COR-L47 (cell line): ENCODE results near the gene CC2D2A.
"Not testable (repeated sequence)": the region's sequence is repeated elsewhere in the genome, so short reads cannot be mapped to it uniquely, and the experiment has no call there.

Source experiments
- DNase-seq: peaks from one replicate; lab custom pipeline; 2025; lab: John Stamatoyannopoulos, UW

The CC2D2A gene

GRCh38 chr4:15516494-15516893 is 46.8 kb downstream of the CC2D2A start:
- DNase-seq: no peak

- not testable (repeated sequence) for DNase-seq
Measured at GRCh38 chr4:15517681-15518080, 48.0 kb downstream of the CC2D2A start.

GRCh38 chr4:15521442-15522039 is 51.9 kb downstream of the CC2D2A start:
- no peak for DNase-seq

- no peak for DNase-seq
Measured at GRCh38 chr4:15525080-15525479, 55.4 kb downstream of the CC2D2A start.

GRCh38 chr4:15526924-15527592 is 57.4 kb downstream of the CC2D2A start:
- DNase-seq: no peak

GRCh38 chr4:15531792-15532191 is 62.1 kb downstream of the CC2D2A start:
- no peak for DNase-seq

- DNase-seq: no peak
Measured at GRCh38 chr4:15533817-15534216, 64.1 kb downstream of the CC2D2A start.

GRCh38 chr4:15535599-15535998 is 65.9 kb downstream of the CC2D2A start:
- DNase-seq: no peak

- no peak for DNase-seq
Measured at GRCh38 chr4:15536552-15537499, 67.1 kb downstream of the CC2D2A start.

- no peak for DNase-seq
Measured at GRCh38 chr4:15541941-15542340, 72.3 kb downstream of the CC2D2A start.

GRCh38 chr4:15542760-15543159 is 73.1 kb downstream of the CC2D2A start:
- no peak for DNase-seq

GRCh38 chr4:15543537-15544247 is 74.0 kb downstream of the CC2D2A start:
- no peak for DNase-seq

GRCh38 chr4:15544248-15544729 is 74.6 kb downstream of the CC2D2A start:
- DNase-seq: no peak

GRCh38 chr4:15545371-15545770 is 75.7 kb downstream of the CC2D2A start:
- DNase-seq: no peak

GRCh38 chr4:15547392-15547791 is 77.7 kb downstream of the CC2D2A start:
- no peak for DNase-seq

- no peak for DNase-seq
Measured at GRCh38 chr4:15550491-15550890, 80.8 kb downstream of the CC2D2A start.

GRCh38 chr4:15551740-15552446 is 82.2 kb downstream of the CC2D2A start:
- DNase-seq: no peak

GRCh38 chr4:15552557-15553362 is 83.1 kb downstream of the CC2D2A start:
- DNase-seq: no peak

- no peak for DNase-seq
Measured at GRCh38 chr4:15556511-15557092, 86.9 kb downstream of the CC2D2A start.
